ENCODE measurements around the gene TMC3. TPM values are rescaled to one million over a fixed set of nuclear protein-coding genes. Genes with fewer than 3 reads are reported as not detected.

TMC3 gene
- total and polyA plus RNA-seq, 10 donors, result not detected

DNA sequence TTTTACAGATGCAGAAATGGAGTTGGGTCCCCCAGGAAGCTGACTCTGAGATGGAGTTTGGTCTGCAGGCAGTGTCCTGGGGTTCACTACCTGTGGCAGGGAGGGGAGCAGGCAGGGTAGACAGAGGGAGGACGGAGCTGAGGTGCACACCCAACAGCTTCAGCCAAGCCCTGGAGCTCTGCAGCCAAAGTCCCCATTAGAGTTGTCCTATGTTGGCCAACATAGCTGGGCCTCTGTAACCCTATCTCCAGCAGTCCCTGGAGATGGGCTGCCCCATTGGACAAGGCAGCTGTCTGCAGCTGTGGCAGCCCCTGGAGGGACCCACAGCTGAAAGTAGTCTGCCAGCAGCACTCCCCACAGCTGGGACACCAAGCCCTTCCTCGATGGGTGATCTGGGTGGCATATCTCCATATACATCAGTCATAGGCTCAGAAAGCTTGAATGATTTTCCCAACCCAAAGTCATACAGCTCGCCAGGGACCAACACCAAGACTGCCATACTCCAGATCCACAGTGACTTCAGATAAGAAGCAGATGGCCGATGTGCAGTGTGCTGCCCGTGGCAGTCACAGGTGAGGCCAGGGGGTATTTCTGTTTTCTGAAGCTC lies 82.0 kb downstream of the TMC3 start:
- Histone ChIP-seq H3K4me3 (peak overlapping the region in 4 of 8 donors; percentile 34 to 82 (median 38)), H3K9me3 (no peaks in the 10 kb centered on the region), H3K27ac (peak overlapping the region; percentile 67 to 98 (median 92)), H3K4me1 (peaks cover 30 to 93% (median 68%) of the 10 kb centered on the region in 6 donors), H3K36me3 (no peaks in the 10 kb centered on the region), H3K27me3 (replicated peaks in 1 of 7) (no peaks in the 10 kb centered on the region)
- peak; percentile 77 for DNase-seq
- intact Hi-C loops (cut with DNase I; ENCODE audit: low total_unique reads), result no loop called here
- TF ChIP-seq, protein P1, sequence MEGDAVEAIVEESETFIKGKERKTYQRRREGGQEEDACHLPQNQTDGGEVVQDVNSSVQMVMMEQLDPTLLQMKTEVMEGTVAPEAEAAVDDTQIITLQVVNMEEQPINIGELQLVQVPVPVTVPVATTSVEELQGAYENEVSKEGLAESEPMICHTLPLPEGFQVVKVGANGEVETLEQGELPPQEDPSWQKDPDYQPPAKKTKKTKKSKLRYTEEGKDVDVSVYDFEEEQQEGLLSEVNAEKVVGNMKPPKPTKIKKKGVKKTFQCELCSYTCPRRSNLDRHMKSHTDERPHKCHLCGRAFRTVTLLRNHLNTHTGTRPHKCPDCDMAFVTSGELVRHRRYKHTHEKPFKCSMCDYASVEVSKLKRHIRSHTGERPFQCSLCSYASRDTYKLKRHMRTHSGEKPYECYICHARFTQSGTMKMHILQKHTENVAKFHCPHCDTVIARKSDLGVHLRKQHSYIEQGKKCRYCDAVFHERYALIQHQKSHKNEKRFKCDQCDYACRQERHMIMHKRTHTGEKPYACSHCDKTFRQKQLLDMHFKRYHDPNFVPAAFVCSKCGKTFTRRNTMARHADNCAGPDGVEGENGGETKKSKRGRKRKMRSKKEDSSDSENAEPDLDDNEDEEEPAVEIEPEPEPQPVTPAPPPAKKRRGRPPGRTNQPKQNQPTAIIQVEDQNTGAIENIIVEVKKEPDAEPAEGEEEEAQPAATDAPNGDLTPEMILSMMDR (IDR thresholded peaks at IDR 0.05 in 8 of 11, conservative IDR thresholded peaks at IDR 0.05 in 3 of 11), result no peak
- TF ChIP-seq POLR2AphosphoS5 (IDR thresholded peaks at IDR 0.05) (no peak), POLR2A (IDR thresholded peaks at IDR 0.05) (no peak)
- WGBS, 5 donors, result 46 to 82% (median 65%) methylated on average over 4 to 5 of the region's 5 CpGs

DNA sequence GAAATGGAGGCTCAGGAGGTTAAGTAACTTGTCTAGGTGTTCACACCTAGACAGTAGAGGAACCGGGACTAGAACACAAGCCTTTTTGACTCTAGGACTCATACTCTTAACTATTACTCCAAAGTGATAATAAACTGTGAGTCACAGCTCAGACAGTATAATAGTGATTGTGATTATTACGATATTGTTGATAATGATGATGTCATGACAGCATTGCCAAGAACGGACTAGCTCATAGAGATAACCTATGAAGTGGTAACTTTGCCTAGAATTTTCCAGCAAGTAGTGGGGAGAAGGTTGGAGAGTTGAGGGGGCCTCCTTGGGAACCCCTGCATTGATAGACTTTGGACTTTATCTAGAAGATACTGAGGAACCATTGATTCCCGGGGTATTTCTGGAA lies 84.1 kb downstream of the TMC3 start:
- intact Hi-C loops (cut with DNase I; ENCODE audit: low total_unique reads), result no loop called here
- Histone ChIP-seq H3K4me3 (no peak overlapping the region), H3K27me3 (replicated peaks in 1 of 7) (no peaks in the 10 kb centered on the region), H3K9me3 (no peaks in the 10 kb centered on the region), H3K36me3 (no peaks in the 10 kb centered on the region), H3K4me1 (peaks cover 26 to 95% (median 68%) of the 10 kb centered on the region in 6 donors), H3K27ac (peak overlapping the region in 2 of 8 donors; percentile 4 to 98)
- DNase-seq, result no peak
- WGBS, 5 donors, result 94 to 96% (median 94%) methylated on average over 4 of the region's 4 CpGs
- TF ChIP-seq, protein P1 (IDR thresholded peaks at IDR 0.05 in 8 of 11, conservative IDR thresholded peaks at IDR 0.05 in 3 of 11), result no peak
- TF ChIP-seq POLR2A (IDR thresholded peaks at IDR 0.05), result no peak
- no peak for TF ChIP-seq POLR2AphosphoS5 (IDR thresholded peaks at IDR 0.05)

DNA sequence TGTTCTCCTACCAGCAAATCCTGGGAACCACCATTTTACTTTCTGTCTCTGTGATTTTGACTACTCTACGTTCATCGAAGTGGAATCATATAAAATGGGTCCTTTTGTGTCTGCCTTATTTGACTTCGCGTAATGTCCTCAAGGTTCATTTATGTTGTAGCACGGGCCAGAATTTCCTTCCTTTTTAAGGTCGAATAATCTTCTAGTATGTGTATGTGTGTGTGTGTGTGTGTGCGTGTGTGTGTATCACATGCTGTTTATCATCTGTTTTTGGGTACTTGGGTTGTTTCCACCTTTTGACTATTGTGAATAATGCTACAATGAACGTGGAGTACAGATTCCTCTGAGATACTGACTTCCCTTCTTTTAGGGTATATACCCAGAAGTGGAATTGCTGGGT lies 85.4 kb downstream of the TMC3 start:
- Histone ChIP-seq H3K27me3 (replicated peaks in 1 of 7) (no peaks in the 10 kb centered on the region), H3K4me1 (peaks cover 28 to 95% (median 67%) of the 10 kb centered on the region in 6 donors), H3K4me3 (no peak overlapping the region), H3K9me3 (no peaks in the 10 kb centered on the region), H3K27ac (peak overlapping the region in 6 of 8 donors; percentile 30 to 88 (median 64)), H3K36me3 (no peaks in the 10 kb centered on the region)
- DNase-seq, result no peak
- TF ChIP-seq, protein P1 (IDR thresholded peaks at IDR 0.05 in 8 of 11, conservative IDR thresholded peaks at IDR 0.05 in 3 of 11), result no peak
- TF ChIP-seq POLR2A (IDR thresholded peaks at IDR 0.05) (no peak), POLR2AphosphoS5 (IDR thresholded peaks at IDR 0.05) (no peak)
- WGBS, 5 donors, result 57 to 72% (median 59%) methylated on average over 8 of the region's 8 CpGs
- intact Hi-C loops (cut with DNase I; ENCODE audit: low total_unique reads), result no loop called here

DNA sequence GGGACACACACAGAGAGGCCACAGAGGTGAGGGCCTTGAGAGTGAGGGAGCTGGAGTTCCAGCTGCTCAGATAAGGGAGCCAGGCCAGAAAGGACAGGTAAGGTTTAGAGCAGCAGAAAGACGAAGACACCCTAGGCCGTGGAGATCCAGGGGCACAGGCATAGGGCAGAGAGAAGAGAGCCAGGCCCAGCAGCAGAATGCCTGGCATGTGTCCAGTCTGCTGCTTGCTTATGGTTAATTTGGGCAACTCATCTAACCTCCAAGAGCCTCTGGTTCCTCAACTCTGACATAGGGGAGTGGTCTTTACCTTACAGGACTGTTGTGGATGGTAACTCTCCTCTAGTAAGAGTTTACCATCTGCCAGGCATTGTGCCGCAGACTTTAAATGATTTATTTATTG lies 86.0 kb downstream of the TMC3 start:
- Histone ChIP-seq H3K36me3 (no peaks in the 10 kb centered on the region), H3K27me3 (replicated peaks in 1 of 7) (no peaks in the 10 kb centered on the region), H3K27ac (peak overlapping the region in 6 of 8 donors; percentile 30 to 88 (median 64)), H3K9me3 (no peaks in the 10 kb centered on the region), H3K4me3 (no peak overlapping the region), H3K4me1 (peaks cover 28 to 94% (median 62%) of the 10 kb centered on the region in 6 donors)
- DNase-seq, result no peak
- 86 to 99% (median 93%) methylated on average over 3 of the region's 3 CpGs for WGBS, 5 donors
- TF ChIP-seq POLR2A (IDR thresholded peaks at IDR 0.05), result no peak
- TF ChIP-seq POLR2AphosphoS5 (IDR thresholded peaks at IDR 0.05), result no peak
- TF ChIP-seq, protein P1 (IDR thresholded peaks at IDR 0.05 in 8 of 11, conservative IDR thresholded peaks at IDR 0.05 in 3 of 11), result no peak
- intact Hi-C loops (cut with DNase I; ENCODE audit: low total_unique reads), result no loop called here

Measured in spleen (tissue), 11 donors.